K562 (cell line): Measurements from ENCODE around the gene GPR68.

Experiments
- CBX3 ChIP-seq, 2 experiments: IDR thresholded peaks; 1 replicate in 1 of 2; 2 replicates in 1 of 2; pipeline ENCODE4 v1.6.1; 2012; ENCODE audit warnings: inconsistent platforms in 2 of 2, low read length in 2 of 2, borderline replicate concordance in 1 of 2, control low read depth in 1 of 2
- CEBPB ChIP-seq: fragments of 450-650 bp; IDR thresholded peaks from 2 replicates; pipeline ENCODE4 v1.6.1; 2016; ENCODE audit warnings: missing genetic modification characterization, missing compliant biosample characterization
- TF ChIP-seq, protein P1 (sequence below): fragments of 450-650 bp; formaldehyde crosslinking; IDR thresholded peaks from 2 replicates; pipeline ENCODE4 v1.4.0; 2022; ENCODE audit warnings: mild to moderate bottlenecking, moderate library complexity

GRCh38 chr14:91223028-91223783 lies 21.3 kb downstream of the GPR68 start:
- no peak for TF ChIP-seq CBX3 (IDR thresholded peaks at IDR 0.05; ENCODE audit: borderline replicate concordance in 1 of 2, low read length in 2 of 2)
- no peak for TF ChIP-seq CEBPB (tag)
- TF ChIP-seq, protein P1, sequence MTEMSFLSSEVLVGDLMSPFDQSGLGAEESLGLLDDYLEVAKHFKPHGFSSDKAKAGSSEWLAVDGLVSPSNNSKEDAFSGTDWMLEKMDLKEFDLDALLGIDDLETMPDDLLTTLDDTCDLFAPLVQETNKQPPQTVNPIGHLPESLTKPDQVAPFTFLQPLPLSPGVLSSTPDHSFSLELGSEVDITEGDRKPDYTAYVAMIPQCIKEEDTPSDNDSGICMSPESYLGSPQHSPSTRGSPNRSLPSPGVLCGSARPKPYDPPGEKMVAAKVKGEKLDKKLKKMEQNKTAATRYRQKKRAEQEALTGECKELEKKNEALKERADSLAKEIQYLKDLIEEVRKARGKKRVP = no peak
